A549 treated with ZK216348 at 1 μM for 4 hours (cell line): ENCODE results near the gene SYT3. TPM values are rescaled to one million over a fixed set of nuclear protein-coding genes. Genes with fewer than 3 reads are reported as not detected.

Experiments used
- total RNA-seq: library from RNA; stranded (reverse); fragments of 200-300 nt; extraction: Qiagen RNA extraction; gene quantifications from 5 replicates; pipeline ENCODE4 v1.2.3, GENCODE V29; 2022; ENCODE audit warnings: low read depth

Gene SYT3, protein sequence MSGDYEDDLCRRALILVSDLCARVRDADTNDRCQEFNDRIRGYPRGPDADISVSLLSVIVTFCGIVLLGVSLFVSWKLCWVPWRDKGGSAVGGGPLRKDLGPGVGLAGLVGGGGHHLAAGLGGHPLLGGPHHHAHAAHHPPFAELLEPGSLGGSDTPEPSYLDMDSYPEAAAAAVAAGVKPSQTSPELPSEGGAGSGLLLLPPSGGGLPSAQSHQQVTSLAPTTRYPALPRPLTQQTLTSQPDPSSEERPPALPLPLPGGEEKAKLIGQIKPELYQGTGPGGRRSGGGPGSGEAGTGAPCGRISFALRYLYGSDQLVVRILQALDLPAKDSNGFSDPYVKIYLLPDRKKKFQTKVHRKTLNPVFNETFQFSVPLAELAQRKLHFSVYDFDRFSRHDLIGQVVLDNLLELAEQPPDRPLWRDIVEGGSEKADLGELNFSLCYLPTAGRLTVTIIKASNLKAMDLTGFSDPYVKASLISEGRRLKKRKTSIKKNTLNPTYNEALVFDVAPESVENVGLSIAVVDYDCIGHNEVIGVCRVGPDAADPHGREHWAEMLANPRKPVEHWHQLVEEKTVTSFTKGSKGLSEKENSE
- 0.39 to 0.93 TPM (median 0.66 TPM) in 5 replicates for total RNA-seq

DNA sequence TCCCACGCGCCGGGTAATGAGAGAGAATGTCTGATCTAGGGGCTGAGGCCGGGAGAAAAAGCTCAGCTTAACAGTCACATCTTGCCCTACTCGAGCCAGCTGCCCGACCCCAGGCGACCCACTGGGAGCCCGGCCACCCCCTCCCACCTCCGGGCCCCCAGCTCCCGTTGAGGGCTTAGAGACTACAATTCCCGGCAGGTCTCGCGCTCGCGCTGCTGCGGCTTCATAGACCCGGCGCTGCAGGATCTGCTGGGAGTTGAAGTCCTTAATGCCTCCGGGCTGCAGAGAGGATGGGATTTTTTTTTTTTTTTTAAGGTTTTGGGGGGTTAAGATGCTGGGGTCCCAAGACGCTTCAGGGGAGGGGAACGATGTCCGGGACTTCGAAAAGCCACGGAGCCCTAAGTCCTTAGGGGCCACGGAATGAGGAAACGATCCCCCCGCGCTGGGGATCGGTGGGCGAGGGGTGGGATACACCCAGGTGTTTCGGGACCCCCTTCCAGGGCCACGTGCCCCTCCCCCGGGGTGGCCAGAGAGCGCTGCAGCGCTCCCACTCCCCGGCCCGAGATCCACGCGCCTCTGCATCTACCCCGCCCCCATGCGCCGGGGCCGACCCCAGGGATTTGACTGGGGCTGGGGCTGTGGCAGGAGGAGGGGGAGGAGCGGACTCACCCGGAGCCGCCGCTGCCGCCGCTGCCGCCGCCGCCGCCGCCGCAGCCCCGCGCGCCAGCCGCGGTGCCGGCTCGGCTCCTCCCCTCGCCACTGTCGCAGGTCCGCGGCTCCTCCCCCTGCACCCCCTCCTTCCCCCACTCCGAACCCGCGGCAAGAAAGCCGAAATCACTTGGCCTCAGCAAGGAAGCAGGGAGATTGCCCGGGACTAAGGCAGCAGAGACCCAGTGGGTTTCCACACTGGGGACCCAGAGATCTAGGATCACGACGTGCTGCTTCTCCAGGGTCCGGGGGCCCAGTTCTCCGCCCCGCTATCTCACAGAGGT is at the start of gene SYT3:
TSS of gene SYT3 (minus strand) at position 761 of the 992 bp plus-strand sequence. CDS start 2,470 bp downstream, outside the sequence.

DNA sequence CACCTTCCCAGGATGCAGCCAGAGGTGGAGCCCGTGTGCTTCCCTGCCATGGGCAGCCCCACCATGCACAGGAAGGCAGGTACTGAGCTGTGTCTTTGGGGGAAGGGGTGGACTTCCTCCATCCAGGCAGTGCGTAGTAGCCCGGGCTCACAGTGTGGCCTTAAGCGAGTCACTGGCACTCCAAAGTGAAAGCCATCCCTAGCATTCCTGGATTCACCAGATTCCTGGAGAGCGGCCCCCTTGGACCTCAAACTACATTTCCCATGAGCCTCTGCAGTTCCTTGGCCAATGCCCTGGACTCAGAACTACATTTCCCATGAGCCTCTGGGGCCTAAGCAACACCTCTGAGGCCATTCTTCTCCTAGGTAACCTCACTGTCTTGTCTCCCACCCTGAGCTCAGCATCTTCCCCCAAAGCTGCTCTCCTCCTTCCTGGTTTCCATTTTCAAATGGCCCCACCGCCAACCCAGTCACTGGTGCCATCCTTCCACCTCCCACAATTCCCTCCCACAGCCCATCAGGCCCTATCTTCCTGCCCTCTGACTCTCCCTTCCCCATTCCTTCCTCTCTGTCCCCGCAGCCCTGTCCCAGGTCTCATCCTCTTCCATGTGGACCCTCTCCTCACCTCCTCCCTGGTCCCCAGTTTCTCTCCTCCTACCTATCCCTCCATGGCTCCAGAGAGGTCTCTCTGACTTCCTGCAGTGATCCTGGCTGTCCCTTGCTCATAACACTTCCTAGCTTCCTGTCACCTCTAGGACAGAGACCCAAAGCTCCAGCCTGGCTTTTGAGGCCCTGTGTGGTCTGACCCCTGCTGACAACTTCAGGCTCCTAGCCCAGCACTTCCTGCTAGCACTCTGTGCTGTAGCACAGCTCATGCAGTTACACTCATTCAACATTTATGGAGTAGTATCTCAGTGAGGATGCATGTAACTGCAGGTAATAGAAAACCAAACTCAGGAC is 10.0 kb upstream of the SYT3 start, which contains the start of gene C19orf81:
TSS of gene C19orf81 (plus strand) at position 13 of the 959 bp plus-strand sequence. CDS start at position 13, 0 bp downstream.

Other genes starting within 250 kb of the SYT3 start
- 0.16 to 0.80 TPM (median 0.32 TPM) in 4 of 5 replicates, not detected in the other for gene SPIB, start 220.9 kb downstream of the SYT3 start, total RNA-seq
- not detected in 5 replicates for gene MYBPC2, start 207.0 kb downstream of the SYT3 start, total RNA-seq
- gene EMC10, start 163.4 kb downstream of the SYT3 start, total RNA-seq: 79.6 to 159 TPM (median 151 TPM) in 5 replicates
- 1.7 to 3.0 TPM (median 2.1 TPM) in 5 replicates for gene GARIN5A, start 163.0 kb downstream of the SYT3 start, total RNA-seq
- gene JOSD2, start 128.7 kb downstream of the SYT3 start, total RNA-seq: 43.9 to 92.5 TPM (median 82.2 TPM) in 5 replicates
- not detected in 5 replicates for gene ASPDH, start 126.0 kb downstream of the SYT3 start, total RNA-seq
- gene LRRC4B, start 71.4 kb downstream of the SYT3 start, total RNA-seq: 0.38 to 0.68 TPM (median 0.58 TPM) in 5 replicates
- 3.9 to 12.5 TPM (median 10.5 TPM) in 5 replicates for gene C19orf81, start 9.6 kb upstream of the SYT3 start, total RNA-seq
- gene SHANK1, start 79.9 kb upstream of the SYT3 start, total RNA-seq: 0.06 to 0.95 TPM (median 0.19 TPM) in 5 replicates
- gene CLEC11A, start 83.5 kb upstream of the SYT3 start, total RNA-seq: 5.1 to 11.7 TPM (median 9.1 TPM) in 5 replicates
- not detected in 5 replicates for gene GPR32, start 130.6 kb upstream of the SYT3 start, total RNA-seq
- not detected in 5 replicates for gene ACP4, start 150.5 kb upstream of the SYT3 start, total RNA-seq
- 0.15 TPM in 1 of 5 replicates, not detected in the others for gene KLK1, start 183.9 kb upstream of the SYT3 start, total RNA-seq
- not detected in 5 replicates for gene KLK15, start 193.7 kb upstream of the SYT3 start, total RNA-seq
- not detected in 5 replicates for gene KLK3, start 215.0 kb upstream of the SYT3 start, total RNA-seq
- 0.27 TPM in 1 of 5 replicates, not detected in the others for gene KLK2, start 233.6 kb upstream of the SYT3 start, total RNA-seq